GM19438 (cell line): Measurements from ENCODE around the gene CCDC137.

Source experiments
- ATAC-seq: cut with Tn5 transposase; IDR thresholded peaks from one replicate; pipeline ENCODE4 v1.9.1; 2021; ENCODE audit warnings: low read depth; ENCODE audit not compliant: unreplicated experiment

The CCDC137 gene

DNA sequence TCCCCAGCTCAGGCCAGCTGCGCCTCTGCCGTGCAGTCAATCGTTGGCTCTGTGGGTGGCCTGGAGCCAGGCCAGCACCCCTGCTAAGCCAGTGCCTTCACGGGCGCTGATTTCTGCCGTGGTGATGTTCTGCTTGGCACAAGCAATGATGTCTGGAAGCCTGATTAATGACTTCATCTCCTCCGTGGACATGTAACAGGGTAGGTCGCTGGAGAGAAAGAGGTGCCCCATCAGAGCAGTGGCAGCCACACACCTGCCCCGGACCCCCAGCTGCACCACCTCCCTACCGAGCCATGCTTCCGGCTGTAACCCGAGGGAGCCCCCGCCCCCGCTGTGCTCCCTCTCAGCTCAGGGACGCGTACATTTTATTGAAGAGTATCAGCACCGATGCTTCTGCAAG, 15.1 kb downstream of the CCDC137 start:
- no peak for ATAC-seq

DNA sequence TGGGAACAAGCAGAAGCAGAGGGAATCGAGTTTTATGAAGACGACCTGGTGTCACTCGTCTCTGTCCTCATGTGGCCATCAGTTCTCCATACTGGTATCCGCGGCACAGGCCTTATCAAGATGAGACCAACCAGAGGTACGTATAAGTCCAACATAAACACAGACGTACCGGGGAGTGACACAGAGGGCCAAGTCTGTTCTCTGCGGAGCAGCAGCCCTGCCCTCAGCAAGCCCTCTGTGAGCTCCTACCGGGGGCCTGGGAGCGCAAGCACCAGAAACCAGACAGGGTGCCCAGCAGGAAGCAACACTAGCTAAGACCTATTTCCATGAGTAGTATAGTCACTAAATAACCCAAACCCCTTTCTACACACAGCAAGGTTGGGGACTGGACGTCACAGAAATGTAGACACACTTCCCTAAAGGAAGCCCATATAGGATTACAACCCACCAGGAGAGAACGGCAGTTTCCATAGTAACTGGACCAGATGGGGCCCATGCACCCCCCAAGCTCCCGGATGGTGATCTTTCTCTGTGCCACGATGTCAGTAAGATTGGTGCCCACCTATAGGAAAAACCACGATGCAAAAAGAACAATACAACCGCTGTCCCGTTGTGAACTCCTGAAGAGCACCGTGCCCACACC, 16.1 kb downstream of the CCDC137 start:
- no peak for ATAC-seq

DNA sequence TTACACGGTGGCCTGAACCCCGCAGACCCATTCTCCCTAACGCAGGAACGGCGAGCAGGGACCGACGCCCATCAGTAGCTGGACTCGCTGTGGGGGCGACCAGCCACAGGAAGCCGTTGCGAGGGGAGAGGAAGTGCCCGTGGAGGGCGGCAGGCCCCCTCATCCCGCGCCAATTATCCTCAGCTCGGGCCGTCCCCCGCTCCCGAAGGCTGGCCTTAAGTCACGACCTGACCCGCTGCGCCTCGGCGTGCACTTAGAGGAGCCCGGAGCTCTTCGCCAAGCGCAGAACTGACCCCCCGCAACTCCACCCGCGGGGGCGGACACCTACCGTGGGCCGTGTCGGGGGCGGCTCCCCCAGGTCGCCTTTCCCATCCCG, 16.7 kb downstream of the CCDC137 start:
- peak; percentile 7 for ATAC-seq

DNA sequence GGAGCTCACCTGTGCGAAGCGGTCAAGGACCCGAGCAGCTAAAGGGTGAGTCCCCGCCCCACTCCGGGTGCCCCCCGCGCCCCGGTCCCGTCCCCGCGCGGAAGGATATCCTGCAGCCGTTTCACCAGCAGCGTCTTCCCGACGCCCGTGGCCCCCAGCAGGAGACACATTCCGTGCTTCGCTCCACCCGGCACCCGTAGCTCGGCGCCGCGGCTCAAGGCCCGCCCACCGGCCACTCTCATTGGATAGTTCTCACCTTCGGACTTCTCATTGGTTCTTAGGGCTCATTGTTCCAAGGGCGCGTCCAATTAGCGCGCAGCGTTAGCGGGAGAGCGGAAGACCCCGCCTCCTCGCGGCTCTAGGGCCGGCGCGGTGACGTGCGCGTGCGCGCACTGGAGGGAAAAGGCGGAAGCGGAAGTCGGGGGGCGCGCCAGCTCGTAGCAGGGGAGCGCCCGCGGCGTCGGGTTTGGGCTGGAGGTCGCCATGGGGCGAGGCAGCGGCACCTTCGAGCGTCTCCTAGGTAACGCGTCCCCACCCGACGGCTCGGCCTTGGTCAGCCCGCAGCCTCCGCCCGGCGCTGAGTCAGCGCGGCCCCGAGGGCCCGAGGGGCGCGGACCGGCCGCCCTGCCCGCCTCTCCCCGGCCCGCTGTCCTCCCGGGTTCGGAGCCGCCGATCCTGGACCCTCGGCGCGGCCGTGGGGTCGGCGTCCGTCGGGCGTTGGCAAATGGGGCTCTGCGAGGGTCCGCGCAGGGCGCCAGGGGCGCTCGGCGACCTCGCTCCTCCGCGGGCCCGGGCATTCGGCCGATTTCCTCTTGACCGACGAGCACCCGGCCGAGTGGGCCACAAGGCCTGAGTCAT, 17.3 kb downstream of the CCDC137 start, which contains the start of the genes ARL16 and HGS:
ARL16 (minus strand) TSS at position 214 of the 858 bp plus-strand sequence; CDS start at position 170, 44 bp downstream.
HGS (plus strand) TSS at position 428 of the 858 bp plus-strand sequence; CDS start at position 484, 56 bp downstream.
- ATAC-seq, result peak; percentile 95

DNA sequence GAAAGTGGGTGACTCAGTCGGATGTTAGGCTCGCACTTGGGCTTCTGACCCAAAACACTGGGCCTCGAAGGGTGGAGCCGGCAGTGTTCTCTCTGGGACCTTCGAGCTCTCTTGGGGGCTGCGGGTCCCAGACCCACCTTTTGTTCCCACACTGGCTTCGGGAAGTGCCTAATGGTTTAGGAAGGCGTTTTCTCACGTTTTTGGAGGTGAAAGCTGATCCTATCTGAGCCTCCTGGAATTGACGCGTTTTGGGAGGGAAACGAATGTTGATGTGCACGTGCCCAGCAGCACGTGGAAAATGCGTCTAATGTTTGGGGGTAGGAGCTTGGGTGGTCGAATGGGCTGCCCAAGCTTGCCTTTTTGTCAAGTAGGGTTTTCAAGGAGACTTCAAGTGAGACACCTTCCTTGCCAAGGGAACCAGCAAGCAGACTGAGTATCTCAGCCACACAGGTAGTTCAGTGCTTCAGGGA, 17.9 kb downstream of the CCDC137 start:
- no peak for ATAC-seq

DNA sequence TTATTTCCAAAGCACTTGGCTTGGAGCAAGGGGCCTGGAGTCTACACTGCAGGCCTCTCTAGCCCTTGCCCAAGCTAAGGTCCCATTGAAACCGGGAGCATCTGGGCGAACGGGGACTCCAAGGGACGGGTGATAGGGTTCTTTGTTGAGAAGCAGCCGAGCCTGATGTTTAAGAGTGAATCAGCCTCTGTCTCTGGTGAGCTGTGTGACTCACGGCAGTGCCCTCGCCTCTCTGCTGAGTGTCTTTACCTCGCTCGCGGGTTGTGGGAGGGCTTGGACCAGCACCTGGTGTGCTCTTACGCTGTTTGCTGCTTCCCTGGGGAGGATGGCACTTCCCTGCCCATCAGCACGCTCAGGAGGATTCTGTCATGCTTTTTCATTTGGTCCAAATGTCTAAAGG, 18.6 kb downstream of the CCDC137 start:
- ATAC-seq, result no peak

DNA sequence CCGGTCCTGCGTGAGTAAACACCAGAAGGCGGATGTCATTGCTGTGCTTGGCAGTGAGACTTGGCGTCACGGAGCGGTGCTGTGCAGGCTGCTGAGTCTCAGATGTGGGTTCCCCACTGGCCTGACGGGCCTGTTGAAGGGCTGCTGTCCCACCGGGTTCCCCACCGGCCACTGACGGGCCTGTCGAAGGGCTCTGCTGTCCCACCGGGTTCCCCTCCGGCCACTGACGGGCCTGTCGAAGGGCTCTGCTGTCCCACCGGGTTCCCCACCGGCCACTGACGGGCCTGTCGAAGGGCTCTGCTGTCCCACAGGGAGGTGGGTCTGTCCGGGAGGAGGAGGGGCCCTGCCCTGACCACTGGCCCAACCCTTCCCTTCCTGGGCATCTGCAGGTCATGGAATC, 20.1 kb downstream of the CCDC137 start:
- no peak for ATAC-seq

DNA sequence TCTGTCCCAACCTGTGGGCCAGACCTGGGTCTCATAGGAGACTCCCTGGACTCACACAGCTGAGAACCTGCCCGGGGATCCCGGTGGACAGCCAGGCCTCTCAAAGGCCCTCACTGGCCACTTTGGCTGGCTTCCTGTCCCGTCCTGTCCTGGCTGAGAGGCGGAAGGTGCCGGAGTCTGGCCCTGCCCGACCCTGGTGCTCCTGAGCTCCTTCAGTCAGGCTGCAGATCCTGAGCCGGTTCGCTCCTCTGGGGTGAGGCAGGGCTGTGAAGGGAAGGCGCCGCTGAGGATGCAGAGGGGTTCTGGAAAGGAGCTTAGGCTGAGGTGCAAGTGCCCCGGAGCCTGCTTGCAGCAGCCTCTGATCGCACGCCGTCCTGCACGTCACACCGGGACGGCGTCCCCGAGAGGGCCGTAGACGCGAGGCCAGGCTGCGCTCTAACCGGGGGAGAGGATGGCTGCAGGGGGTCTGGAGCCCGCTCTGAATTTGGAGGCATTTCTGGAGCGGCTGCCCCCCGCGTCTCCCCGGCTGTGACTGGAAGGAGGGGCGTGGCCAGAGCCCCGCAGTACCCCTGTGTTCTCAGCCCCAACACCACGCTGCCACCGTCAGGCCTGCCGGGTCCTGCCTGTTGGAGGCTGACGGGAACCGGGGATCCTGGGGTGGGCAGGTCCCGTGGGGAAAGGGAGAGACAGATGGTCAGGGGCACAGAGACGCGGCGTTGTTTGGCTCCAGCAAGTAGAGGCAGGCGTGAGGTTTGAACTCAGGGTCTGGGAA, 21.4 kb downstream of the CCDC137 start:
- no peak for ATAC-seq

DNA sequence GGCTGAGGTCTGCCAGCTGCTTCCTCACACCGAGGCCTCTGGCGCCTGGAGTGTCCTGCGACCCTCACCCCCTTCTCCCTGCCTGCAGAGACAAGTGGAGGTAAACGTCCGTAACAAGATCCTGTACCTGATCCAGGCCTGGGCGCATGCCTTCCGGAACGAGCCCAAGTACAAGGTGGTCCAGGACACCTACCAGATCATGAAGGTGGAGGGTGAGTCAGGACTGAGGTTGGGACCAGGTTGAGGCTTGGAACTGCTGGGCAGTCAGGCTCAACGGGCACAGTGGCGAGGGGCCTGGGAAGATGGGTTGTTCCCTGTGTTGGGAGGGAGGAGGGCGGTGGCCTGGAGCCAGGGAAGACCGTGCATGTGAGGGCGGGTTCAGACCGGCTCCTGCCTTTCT, 22.1 kb downstream of the CCDC137 start:
- ATAC-seq, result no peak

DNA sequence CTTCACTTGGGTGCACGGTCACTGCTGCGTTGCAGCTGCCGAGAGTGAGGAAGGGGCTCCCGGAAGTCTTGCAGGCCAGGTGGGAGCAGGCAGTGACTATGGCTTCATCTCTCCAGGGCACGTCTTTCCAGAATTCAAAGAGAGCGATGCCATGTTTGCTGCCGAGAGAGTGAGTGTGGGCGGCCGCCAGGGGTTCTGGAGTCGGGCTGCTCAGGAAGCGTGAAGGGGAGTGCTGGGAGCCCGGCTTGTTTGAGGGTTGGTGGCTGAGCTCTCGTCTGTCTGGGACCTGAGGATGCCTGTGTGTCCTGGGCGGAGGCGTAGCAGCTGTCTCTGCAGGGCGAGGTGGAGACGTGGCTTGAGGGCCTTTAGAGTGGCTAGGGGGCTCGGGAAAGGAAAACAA, 23.5 kb downstream of the CCDC137 start:
- ATAC-seq, result no peak

DNA sequence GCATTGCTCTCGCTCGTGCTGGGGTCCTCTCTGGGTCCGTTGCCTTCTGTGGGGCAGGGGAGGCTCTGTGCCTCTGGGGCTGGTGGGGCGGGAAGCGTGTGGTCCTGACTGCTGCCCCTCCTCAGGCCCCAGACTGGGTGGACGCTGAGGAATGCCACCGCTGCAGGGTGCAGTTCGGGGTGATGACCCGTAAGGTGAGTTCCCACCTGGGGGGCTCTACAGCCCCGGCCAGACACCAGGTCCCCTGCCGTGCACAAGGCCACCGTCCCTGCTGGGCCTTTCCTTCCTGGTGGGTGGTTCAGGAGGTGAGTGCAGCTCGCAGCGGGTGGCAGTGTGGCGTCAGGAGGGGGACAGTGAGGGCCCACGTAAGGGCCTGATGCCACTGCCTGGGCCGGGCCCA, 24.0 kb downstream of the CCDC137 start:
- no peak for ATAC-seq

DNA sequence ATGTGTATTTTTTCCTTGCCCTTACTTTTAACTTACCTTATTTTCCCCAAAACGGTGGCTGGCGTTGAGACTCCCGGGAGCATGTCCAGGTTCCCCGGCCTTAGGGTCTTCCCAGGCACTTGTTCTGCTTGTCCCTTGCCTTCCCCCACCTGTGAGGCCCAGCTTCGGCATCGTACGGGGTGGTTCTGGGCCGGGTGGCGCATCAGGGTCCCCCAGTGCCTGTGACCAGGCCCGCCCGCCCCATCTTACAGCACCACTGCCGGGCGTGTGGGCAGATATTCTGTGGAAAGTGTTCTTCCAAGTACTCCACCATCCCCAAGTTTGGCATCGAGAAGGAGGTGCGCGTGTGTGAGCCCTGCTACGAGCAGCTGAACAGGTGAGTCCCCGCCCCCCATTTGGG, 24.7 kb downstream of the CCDC137 start:
- no peak for ATAC-seq

DNA sequence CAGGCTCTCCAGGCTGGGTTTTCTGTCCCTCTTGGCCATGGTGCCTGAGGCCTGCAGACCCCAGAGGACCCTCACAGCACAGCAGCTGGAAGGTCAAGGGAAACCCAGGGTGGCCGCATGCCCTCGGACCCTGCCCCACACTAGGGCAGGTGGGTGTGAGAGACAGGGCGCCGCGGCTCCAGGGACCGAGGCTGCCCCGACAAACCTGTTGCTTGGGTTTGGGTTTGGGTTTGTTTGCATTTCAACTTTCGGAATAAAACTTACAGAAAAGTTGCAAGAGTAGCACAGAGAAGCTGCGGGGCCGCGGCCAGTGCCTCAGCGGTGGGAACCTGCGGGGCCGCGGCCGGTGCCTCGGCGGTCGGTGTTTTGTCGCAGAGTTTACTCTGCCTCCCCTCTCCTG, 25.1 kb downstream of the CCDC137 start:
- no peak for ATAC-seq

DNA sequence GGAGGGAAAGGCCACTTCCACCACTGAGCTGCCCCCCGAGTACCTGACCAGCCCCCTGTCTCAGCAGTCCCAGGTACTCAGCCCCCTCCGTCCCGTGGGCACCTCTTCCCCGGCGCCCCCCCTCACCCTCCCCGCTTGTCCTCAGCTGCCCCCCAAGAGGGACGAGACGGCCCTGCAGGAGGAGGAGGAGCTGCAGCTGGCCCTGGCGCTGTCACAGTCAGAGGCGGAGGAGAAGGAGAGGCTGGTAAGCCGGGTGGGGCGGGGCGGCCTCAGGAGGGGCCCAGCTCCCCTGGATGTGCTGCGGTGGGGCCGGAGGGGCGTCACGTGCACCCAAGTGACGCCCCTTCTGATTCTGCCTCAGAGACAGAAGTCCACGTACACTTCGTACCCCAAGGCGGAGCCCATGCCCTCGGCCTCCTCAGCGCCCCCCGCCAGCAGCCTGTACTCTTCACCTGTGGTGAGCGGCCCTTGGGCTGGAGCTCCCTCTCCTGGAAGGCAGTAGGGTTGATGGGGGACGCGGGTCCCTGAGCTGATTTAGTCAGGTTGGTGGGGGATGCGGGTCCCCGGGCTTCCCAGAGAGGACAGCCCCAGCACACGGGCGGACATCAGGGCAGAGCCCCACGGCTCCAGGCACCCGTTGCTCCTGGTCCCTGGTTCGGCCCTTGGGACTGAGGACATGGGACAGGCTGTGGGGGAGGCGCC, 27.1 kb downstream of the CCDC137 start:
- ATAC-seq, result no peak

DNA sequence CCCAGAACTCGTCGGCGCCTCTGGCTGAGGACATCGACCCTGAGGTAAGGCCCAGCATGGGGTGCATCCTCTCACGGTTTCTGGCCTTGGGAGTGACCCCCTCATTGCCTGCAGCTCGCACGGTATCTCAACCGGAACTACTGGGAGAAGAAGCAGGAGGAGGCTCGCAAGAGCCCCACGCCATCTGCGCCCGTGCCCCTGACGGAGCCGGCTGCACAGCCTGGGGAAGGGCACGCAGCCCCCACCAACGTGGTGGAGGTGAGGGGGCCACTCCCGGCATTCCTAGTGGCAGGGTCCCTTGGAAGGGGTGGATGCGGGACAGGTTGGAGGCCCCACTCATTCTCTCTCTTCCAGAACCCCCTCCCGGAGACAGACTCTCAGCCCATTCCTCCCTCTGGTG, 28.3 kb downstream of the CCDC137 start:
- ATAC-seq, result no peak

DNA sequence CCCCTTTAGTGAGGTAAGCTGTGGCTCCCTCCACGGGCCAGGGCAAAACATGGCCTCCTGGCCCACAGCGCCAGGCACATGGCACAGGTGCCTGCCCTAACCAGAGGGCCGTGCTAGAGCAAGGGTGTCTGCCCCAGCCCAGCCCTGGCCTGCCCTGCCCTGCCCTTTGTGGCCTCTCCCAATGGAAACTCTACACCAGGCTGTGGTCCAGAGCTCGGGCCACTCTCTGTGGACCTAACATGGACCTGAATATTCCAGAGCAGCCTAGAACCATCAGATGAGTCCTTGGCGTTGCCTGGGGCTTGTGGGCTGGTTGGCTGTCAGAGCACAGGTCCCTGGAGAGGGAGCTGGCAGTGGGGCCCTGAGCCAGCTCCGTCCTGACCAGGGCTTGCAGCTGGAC, 28.7 kb downstream of the CCDC137 start:
- no peak for ATAC-seq

DNA sequence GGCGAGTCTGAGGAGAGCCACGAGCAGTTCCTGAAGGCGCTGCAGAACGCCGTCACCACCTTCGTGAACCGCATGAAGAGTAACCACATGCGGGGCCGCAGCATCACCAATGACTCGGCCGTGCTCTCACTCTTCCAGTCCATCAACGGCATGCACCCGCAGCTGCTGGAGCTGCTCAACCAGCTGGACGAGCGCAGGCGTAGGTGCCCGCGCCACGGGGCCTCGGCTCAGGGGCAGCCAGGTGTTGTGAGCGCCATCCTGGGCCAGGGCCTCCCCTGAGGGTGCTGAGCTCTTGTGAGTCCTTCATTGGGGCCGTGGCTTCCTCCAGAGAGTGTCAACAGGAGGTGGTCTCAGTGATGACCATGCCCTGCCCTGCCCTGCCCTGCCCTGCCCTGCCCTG, 29.3 kb downstream of the CCDC137 start:
- ATAC-seq, result no peak

DNA sequence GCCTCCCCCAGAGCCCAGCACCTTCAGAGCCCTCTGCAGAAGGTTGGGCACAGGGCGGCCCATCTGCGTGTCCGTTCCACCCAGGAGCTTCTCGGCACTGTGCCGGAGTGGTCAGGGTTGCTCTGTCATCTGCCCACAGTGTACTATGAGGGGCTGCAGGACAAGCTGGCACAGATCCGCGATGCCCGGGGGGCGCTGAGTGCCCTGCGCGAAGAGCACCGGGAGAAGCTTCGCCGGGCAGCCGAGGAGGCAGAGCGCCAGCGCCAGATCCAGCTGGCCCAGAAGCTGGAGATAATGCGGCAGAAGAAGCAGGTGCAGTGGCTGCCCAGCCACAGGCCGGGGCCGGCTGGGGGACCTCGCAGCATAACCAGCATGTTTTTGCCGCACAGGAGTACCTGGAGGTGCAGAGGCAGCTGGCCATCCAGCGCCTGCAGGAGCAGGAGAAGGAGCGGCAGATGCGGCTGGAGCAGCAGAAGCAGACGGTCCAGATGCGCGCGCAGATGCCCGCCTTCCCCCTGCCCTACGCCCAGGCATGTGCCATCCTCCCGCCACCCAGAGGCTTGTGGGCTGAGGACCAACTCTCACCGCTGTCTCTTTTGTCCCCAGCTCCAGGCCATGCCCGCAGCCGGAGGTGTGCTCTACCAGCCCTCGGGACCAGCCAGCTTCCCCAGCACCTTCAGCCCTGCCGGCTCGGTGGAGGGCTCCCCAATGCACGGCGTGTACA, 29.8 kb downstream of the CCDC137 start:
- ATAC-seq, result no peak

DNA sequence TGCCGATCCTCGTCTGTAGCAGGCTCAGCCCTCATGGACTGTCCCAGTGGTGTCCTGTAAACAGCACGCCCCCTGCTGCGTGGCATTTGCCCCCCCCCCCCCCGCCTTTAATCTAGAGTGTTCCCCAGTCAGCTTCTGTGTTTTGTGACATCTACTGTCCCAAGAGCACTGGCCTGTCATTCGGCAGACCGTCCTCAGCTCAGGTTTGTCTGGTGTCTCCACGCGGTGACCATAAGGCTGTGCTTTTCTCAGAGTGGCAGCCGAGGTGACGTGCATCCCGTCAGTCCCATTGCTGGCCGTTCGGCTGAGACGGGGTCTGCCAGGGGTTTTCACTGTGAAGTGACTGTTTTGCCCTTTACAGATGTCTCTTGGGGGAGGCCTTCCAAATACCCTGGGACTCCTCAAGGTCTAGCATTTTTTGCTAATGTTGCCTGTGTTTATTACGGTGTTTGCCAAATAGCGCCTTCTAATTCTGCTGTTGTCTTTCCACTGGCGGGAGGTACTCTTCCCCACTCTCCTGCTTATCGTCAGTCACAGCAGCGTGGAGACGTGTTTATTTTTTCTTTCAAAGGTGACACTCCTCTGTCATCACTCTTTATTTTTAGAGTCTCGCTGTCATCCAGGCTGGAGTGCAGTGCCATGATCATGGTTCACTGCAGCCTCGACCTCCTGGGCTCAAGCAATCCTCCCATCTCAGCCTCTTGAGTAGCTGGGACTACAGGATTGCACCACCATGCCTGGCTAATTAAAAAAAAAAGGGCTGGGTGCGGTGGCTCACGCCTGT, 30.9 kb downstream of the CCDC137 start:
- ATAC-seq, result no peak
